KBM-7 (cell line): ENCODE measurements around the gene TMEM178B.
"Not testable (repeated sequence)": the region's sequence is repeated elsewhere in the genome, so short reads cannot be mapped to it uniquely, and the experiment has no call there.

ENCODE experiments used
- DNase-seq: peaks from one replicate; pipeline ENCODE4 v3.0.0-alpha.2; 2015
- in situ Hi-C: fragments of 300-500 bp; cut with MboI; formaldehyde crosslinking; loops from 2 replicates; pipeline ENCODE4 v1.14.3; 2020; ENCODE audit warnings: low sequenced_read_pairs, low pct_unique_long_range_greater_than_20kb, mixed read lengths

Gene TMEM178B

DNA sequence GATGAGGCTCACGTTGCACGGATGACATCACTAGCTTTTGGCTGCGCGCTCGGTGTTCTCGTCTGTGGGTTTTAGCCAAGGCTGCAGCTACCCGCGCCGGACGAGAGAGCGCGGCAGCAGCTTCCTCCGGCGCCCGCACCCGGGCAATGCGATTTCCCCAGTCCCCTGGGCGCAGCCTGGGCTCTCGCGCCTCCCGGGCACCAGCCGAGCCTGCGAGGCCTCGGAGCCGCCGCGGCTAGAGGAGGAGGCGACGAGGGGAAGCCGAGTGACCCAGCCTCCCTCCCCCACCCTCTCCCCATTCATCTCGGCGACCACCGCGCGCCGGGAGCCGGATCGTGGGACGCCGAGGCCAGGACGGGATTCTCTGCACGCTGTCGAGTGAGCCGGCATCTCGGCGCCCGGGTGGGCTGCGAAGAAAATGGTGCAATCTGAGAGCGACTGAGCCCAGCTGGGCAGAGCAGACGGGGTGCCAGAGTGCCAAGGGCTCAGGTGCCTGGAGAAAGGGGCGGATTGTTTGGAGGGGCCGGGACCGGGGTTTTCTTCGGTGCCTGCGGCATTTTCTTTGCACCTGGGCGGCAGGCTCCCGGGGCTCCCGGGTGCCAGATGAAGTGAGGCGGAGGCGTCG, 1.2 kb upstream of the TMEM178B start:
- in situ Hi-C loops, result no loop called here
- DNase-seq, result no peak

GRCh38 chr7:141073173-141073640, 657 bp upstream of the TMEM178B start:
- in situ Hi-C loops, result no loop called here
- peak; percentile 42 for DNase-seq

DNA sequence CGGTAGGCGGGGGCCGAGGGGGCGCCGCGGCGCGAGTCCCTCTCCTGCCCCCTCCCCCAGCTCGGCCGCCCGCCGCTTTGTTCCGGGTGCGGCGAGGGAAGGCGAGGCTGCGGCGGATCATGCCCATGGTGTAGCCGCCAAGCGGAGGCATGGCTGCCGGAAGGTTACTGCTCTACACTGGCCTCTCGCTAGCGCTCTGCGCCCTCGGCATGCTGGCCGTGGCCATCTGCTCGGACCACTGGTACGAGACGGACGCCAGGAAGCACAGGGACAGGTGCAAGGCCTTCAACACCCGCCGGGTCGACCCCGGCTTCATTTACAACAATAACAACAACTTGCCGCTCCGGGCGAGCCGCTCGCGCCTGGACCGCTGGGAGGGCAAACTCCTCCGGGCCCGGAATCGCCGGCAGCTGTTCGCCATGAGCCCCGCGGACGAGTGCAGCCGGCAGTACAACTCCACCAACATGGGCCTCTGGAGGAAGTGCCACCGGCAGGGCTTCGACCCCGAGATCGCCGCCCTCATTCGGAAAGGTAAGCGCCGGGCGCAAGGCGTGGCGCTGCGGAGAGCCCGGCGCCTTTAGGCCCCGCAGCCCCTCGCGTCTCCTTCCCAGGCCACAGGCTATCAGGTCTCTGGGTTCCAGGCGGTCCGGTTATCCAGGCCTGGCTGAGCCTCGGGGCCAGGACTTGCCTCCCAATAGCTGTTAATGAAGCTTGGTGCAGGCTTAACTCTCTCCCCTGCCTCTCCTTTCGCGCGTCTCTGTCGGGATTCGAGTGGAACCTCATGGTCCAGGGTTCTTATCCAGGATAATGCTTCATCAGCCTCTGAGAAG, 513 bp downstream of the TMEM178B start:
- in situ Hi-C loops, result no loop called here
- DNase-seq, result peak; percentile 24

DNA sequence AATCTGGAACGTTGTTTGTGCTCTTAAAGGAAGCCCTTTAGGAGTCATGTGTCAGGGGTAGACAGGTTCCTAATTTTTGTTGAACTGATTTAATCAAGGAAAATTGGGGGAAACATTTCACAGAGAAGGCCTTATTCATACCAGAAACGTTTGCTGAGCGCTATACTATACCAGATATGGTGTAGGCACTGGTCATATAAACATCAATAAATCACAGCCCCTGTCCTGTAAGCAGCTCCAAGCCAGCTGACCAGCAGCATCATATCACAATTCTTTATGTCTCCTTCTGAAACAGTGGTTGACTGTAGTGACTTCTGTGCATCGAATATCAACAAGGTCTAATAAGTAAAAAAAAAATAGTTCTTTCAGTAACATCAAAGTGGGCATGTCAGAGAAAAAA, 1.1 kb downstream of the TMEM178B start:
- in situ Hi-C loops, result no loop called here
- DNase-seq, result no peak

DNA sequence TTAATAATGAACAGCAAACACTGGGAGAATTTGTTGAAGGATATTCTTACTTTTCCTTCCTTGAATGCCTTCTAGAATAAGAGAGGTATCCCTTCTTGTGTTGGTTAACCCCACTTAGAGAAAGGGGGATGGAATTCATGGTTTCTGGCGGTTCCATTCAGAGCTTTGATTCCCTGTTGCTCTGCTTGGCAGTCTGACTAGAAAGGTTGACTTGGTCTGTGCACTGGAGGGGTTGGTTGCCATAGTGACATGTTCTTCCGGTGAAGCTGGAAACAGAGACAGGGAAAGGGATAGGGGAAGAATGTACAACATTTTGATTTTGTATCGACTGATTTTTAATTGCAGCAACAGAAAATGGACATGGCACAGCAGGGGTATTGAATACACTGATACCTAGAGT, 2.5 kb downstream of the TMEM178B start:
- in situ Hi-C loops, result no loop called here
- no peak for DNase-seq

DNA sequence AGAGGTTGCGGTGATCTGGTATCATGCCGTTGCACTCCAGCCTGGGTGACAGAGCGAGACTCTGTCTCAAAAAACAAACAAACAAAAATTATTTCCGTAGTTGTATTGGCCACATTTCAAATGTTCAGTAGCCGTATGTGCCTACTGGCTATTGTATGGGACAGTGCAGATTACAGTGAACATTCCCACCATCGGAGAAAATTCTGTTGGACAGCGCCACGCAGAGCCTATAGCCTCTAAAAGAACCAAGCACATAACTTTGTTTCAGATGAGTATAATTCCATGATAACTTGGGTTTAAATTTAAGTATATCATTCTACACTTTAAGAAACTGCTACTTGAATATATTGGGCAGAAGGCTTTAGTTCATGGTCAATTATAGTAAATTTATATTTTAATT, 5.4 kb downstream of the TMEM178B start:
- DNase-seq, result no peak
- in situ Hi-C loops, result no loop called here

GRCh38 chr7:141089490-141089889, 15.6 kb downstream of the TMEM178B start:
- in situ Hi-C loops, DNase-seq: not testable (repeated sequence)

DNA sequence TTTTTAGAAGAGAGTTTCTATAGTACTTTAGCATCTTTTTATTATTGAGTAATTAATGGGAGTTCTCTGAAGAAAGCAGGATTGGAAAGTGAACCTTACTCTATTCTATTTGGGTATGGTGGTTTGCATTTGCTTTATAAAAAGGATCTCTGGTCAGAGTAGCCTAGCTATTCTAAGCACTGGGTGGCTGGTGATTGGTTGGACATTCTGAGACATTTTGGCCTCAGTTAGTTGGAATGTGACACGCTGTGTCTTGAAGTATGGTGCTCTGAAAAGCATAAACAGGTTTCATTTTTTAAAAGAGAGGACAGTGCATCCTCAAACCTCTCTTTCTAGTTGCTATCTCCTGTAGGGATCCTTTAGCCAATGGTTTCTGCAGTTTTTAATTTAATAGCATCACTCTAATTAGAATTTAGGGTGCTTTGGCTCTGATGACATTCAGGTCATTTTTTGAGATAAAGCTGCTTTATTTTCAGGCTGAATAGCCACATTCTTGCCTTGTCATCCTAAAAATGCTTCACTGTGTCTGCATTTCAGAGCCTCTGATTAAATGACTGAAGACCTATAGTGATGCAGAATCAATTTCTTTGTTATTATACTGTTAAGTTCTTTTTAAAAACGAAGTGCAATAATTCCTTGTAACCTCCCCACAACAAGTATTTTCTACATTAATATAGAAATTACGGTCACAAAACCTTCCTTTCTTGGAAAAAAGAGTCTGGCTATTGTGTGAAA, 20.6 kb downstream of the TMEM178B start:
- DNase-seq, result no peak
- in situ Hi-C loops, result no loop called here

DNA sequence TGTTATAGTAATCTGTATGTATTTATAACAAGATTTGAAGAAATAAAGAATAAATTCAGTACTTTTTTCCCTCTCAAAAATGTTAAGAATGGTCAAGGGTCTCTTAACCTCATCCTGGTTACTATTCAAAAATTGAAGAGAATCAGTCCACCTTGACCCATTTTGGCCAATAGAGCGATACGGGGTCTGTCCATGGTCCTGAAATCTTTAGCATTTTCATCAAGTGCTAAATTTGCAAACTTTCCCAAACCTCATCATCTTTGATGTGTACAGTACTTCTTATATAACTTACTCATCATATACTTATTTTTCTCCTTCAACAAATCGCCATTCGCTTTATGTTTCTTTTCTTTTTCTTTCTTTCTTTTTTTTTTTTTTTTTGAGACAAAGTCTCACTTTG, 23.6 kb downstream of the TMEM178B start:
- DNase-seq, result peak; percentile 18
- in situ Hi-C loops, result no loop called here

DNA sequence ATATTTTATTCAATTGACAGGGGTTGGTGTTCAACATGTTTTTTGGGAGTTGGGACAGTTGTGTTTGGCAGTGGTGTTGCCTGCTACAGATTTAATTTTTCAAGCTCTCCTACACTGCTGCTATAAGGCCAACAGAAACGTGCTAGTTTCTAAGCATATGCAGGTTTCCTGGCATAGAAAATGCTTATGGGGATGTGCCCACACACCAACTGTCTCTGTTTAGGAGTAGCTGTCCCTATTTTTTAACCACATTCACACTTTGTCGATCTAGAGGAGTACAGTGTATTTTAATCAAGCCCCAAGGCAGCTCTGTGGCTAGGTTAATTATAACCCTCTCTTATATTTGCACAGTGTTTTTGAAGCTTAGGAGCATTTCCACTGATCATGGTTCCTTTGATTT, 28.6 kb downstream of the TMEM178B start:
- in situ Hi-C loops, result no loop called here
- DNase-seq, result no peak

GRCh38 chr7:141103847-141104429, 30.1 kb downstream of the TMEM178B start:
- no peak for DNase-seq
- in situ Hi-C loops, result no loop called here

DNA sequence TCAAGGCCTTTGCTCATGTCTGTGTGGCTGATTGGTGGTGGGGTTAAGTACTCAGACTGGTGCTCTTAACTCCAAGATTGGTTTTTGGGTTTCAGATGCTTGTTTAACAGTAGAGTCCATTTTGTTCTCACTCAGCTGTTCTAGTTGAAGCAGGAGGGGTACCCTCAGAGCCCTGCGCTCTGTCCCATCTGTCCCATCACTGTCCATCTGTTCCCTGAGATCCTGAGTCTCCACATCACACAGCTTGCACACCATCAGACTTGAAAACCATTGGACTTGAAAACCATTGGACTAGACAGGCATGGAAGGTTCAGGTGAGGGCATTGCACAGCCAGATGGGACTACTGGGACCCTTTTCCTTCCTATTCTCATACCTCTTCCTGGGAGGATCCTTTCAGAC, 39.3 kb downstream of the TMEM178B start:
- no peak for DNase-seq
- in situ Hi-C loops, result no loop called here

- in situ Hi-C loops, result no loop called here
- no peak for DNase-seq
Measured at GRCh38 chr7:141114029-141114664, 40.3 kb downstream of the TMEM178B start.

DNA sequence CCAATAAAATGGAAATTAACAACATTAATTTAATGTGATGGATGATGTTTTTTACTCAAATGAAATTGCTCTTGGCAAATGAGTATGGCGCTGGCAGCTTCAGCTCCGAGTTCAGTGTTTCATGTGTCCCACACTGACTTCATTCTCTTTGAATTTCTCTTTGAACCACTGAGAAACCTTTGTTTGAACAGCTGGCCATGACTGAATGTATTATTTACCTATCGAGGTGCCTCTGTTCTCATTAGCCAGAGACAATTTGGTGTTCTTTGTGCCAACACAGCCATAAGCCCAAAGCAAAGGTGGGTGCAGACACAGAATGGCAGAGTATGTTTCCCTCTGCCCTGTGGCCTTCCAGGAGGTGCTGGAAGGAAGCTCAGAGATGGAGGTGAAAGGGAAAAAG, 42.1 kb downstream of the TMEM178B start:
- in situ Hi-C loops, result no loop called here
- DNase-seq, result no peak

DNA sequence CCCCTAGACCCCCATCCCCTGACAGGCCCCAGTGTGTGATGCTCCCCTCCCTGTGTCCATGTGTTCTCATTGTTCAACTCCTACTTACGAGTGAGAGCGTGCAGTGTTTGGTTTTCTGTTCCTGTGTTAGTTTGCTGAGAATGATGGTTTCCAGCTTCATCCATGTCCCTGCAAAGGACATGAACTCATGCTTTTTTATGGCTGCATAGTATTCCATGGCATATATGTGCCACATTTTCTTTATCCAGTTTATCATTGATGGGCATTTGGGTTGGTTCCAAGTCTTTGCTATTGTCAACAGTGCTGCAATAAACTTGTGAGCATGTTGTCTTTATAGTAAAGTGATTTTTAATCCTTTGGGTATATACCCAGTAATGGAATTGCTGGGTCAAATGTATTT, 42.8 kb downstream of the TMEM178B start:
- DNase-seq, in situ Hi-C loops: not testable (repeated sequence)

- in situ Hi-C loops, result no loop called here
- no peak for DNase-seq
Measured at GRCh38 chr7:141118767-141119166, 44.9 kb downstream of the TMEM178B start.

GRCh38 chr7:141119187-141119586, 45.3 kb downstream of the TMEM178B start:
- DNase-seq, result no peak
- in situ Hi-C loops, result no loop called here

DNA sequence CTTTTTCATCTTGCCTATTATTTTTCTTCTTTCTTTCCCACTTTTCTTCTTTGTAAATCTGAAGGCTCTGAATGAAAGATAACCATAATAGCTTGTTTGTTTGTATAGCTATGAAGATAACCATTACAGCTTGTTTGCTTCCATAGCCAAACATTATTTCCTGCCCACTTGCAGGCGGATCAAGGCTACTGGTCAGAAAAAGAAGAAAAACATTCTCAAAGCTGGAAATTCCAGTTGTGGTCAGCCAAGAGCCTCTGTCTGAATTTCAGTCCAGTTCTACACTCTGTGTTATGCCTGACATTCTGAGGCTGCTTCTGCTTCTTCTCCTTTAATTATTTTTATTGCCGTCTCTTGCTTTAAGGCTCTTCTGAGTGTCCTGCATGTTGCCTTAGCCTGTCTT, 48.9 kb downstream of the TMEM178B start:
- no peak for DNase-seq
- in situ Hi-C loops, result no loop called here

- no peak for DNase-seq
- in situ Hi-C loops, result no loop called here
Measured at GRCh38 chr7:141123522-141123921, 49.7 kb downstream of the TMEM178B start.
